Stimulated activated CD4-positive, alpha-beta T cell treated with anti-CD3 and anti-CD28 coated beads, Interleukin-4, amount 100 ng/mL, for 4 hours (primary cell): ENCODE results near the gene RGPD8.

Experiments used
- DNase-seq, 2 experiments: peaks; one replicate each; pipeline ENCODE4 v3.0.0-alpha.2; 2020

The RGPD8 gene

GRCh38 chr2:112321375-112322320 lies 111.8 kb downstream of the RGPD8 start:
- no peak for DNase-seq
